ENCODE data around the gene MLLT10.

The MLLT10 gene

DNA sequence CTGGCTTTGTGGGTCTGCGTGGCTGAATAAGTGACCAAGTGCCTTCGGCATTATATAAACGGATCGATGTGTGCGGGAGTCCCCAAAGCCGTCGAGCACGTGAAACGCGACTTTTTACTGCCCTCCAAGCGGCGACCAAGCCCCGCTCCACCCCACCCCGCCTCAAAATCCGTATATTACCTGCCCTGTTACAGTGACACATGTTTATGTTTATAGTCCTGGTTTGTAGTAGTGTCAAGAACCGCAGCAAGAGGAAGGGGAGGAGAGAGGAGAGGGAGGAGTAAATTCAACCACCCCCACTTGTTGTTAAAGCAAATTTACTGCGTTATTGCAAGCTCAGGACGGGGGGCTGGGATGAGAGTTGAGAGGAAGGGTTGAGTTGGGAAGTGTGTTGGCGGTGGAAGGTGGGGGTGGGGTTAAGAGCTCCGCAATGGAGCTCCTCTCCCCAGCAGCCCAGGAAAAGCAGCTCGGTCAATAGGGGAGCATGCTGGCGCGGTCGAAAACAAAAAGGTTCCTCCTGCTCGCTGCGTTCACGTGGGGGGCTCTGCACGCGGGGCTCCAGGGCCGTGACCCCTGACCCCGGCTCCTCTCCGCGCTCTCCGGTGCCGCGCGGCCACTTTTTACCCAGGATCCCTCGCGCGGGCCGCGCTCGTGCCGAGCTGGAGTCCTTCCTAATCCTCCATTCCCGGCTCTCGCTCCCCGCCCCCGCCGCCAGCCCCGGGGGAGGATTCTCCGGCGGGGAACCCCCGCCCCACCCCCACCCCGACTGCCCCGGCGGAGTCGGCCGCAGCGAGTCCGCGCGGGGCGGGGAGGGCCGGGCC is 8.5 kb upstream of the MLLT10 start, which contains the start of gene SKIDA1:
TSS of gene SKIDA1 (minus strand) at position 316 of the 821 bp plus-strand sequence. CDS start 7,860 bp downstream, outside the sequence.
- Histone ChIP-seq H3K4me1 (ENCODE audit: insufficient read depth, low read length) (peaks cover 36% of the 10 kb centered on the region), H3K9me3 (ENCODE audit: control insufficient read depth, insufficient read depth, low read length) (no peaks in the 10 kb centered on the region), H3K9ac (ENCODE audit: low read depth, low read length) (peak within 1 kb of the TSS; percentile 91)

DNA sequence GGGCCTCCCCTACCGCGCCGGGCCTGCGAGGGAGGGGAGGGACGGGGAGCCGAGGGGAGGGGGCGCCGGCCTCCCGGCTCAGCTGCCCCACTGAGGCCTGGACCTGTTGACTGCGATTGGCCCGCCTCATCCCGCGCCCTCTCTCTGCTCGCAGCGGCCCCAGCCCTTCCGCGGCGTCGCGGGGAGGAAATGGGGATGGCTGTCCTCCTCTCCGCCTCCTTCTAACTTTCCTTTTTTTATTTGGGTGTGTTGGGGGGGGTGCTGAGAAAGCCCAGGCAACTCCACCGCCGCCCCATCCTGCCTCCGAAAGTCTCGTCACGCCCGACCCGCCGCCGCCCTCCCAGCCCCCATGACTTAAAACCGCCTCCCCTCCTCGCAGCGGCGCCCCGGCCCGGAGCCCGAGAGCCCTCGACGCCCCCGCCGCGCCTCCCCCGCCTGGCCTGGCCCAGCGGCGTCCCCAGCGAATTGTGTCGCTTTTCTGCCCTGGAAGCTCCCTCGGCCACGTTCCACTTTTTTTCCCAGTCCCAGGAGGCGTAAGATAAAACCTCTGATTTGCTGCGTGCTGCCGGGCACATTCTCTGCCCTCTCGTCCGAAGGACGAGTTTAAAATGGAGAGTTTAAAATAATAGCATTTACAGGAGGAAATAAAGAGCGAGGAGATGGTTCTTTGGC is 7.7 kb upstream of the MLLT10 start:
- Histone ChIP-seq H3K9me3 (ENCODE audit: control insufficient read depth, insufficient read depth, low read length) (no peaks in the 10 kb centered on the region), H3K36me3 (ENCODE audit: insufficient read depth, low read length) (no peaks in the 10 kb centered on the region), H3K9ac (ENCODE audit: low read depth, low read length) (peak overlapping the region; percentile 91), H3K4me1 (ENCODE audit: insufficient read depth, low read length) (peaks cover 29% of the 10 kb centered on the region)

More for the DNA sequence above, 8.5 kb upstream of the MLLT10 start, which contains the start of gene SKIDA1:
- no peaks in the 10 kb centered on the region for H3K36me3 ChIP-seq (ENCODE audit: insufficient read depth, low read length)

DNA sequence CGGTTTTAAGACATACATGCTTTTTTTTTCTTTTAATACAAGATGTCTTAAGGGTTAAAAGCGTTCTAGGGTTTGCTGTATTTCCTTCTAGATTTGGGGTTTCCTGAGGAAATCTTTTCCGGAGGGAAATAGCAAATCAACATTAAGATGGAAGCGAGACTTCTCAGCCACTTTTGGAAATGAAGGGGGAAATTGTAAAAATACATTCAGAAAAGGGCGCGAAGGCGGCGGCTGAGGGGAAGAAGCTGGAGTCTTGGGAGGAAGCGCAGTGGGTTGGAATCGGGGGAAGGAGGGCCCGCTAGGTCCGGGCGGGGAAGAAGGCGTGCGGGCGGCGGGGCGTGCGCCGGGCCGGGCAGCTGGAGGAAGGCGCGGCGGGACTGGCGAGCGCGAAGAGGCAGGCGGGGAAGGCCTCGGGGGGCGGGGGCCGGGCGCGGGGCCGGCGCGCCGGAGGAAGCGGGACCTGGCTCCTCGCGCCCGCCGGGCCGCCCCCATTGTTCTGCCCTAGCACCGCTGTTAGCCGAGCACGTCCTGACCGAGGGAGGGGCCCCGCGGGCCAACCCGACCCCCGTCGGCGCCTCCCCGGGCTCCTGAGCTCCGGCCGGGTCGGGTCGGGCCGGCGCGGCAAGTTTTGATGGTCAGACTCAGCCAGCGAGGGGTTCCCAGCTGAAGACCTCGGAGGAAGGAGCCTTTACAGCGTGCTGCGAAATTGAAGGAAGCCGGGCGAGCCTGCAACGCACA is 7.0 kb upstream of the MLLT10 start:
- Histone ChIP-seq H3K9ac (ENCODE audit: low read depth, low read length) (peak overlapping the region; percentile 91), H3K4me1 (ENCODE audit: insufficient read depth, low read length) (peaks cover 22% of the 10 kb centered on the region), H3K36me3 (ENCODE audit: insufficient read depth, low read length) (no peaks in the 10 kb centered on the region), H3K9me3 (ENCODE audit: control insufficient read depth, insufficient read depth, low read length) (no peaks in the 10 kb centered on the region)

DNA sequence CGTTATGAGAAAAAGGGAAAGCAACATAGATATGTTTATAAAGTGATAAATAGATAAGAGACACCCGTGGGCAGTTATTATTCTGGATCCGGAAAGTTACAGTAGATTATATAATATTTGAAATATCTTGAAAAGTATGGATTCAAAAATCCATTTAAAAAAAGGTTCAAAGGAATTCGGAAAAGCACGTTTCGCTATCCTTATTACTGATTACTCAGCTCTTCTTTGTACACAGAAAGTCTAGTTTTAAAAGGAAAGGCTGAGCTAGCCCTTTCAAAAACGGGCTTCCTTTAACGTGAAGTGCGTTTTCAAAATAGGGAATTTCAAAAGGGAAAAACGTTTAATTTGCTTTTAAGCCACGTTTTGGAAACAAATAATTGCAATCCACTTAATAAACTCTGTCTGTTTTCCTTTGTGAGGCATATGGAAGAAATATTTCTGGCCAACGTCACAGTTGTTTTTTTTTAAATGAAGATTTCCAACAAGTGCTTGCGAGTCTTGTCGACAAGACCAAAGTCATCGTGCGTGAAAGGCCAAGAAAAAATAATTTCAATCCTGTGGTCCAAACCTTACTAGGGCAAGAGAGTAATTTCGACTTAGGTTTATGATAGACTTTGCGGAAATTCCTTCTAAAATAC is 6.3 kb upstream of the MLLT10 start:
- H3K9me3 ChIP-seq (ENCODE audit: control insufficient read depth, insufficient read depth, low read length), result no peaks in the 10 kb centered on the region
- H3K4me1 ChIP-seq (ENCODE audit: insufficient read depth, low read length), result peaks cover 21% of the 10 kb centered on the region
- peak overlapping the region; percentile 91 for H3K9ac ChIP-seq (ENCODE audit: low read depth, low read length)
- H3K36me3 ChIP-seq (ENCODE audit: insufficient read depth, low read length), result no peaks in the 10 kb centered on the region

GRCh38 chr10:21528236-21529031 is 5.6 kb upstream of the MLLT10 start:
- Histone ChIP-seq H3K36me3 (ENCODE audit: insufficient read depth, low read length) (no peaks in the 10 kb centered on the region), H3K9ac (ENCODE audit: low read depth, low read length) (peak overlapping the region; percentile 91), H3K4me1 (ENCODE audit: insufficient read depth, low read length) (peaks cover 18% of the 10 kb centered on the region), H3K9me3 (ENCODE audit: control insufficient read depth, insufficient read depth, low read length) (no peaks in the 10 kb centered on the region)

GRCh38 chr10:21529032-21529910 is 4.8 kb upstream of the MLLT10 start:
- Histone ChIP-seq H3K9ac (ENCODE audit: low read depth, low read length) (peak overlapping the region; percentile 91), H3K36me3 (ENCODE audit: insufficient read depth, low read length) (no peaks in the 10 kb centered on the region), H3K9me3 (ENCODE audit: control insufficient read depth, insufficient read depth, low read length) (no peaks in the 10 kb centered on the region), H3K4me1 (ENCODE audit: insufficient read depth, low read length) (peaks cover 13% of the 10 kb centered on the region)

DNA sequence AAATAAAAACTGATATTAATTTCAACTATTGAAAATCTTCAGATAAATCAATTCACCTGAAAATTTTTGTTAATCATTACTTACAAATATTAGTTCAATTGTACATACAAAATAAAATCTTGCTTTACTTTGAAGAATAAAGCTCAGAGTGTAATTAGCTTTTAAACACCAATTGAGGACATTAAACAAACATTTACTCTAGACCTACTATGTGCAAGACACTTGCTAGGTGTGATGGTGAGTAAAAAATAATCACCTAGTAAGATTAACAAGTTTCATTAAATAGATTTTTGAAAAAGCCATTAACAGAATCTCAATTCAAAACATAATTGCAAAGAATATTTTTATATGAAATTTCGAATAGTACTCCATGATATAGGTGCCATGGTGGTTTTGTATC is 3.9 kb upstream of the MLLT10 start:
- Histone ChIP-seq H3K4me1 (ENCODE audit: insufficient read depth, low read length) (peaks cover 13% of the 10 kb centered on the region), H3K9ac (ENCODE audit: low read depth, low read length) (no peak overlapping the region)

GRCh38 chr10:21530641-21531040 is 3.4 kb upstream of the MLLT10 start:
- Histone ChIP-seq H3K4me1 (ENCODE audit: insufficient read depth, low read length) (peaks cover 15% of the 10 kb centered on the region), H3K36me3 (ENCODE audit: insufficient read depth, low read length) (no peaks in the 10 kb centered on the region), H3K9me3 (ENCODE audit: control insufficient read depth, insufficient read depth, low read length) (no peaks in the 10 kb centered on the region), H3K9ac (ENCODE audit: low read depth, low read length) (no peak overlapping the region)

More for the DNA sequence above, 3.9 kb upstream of the MLLT10 start:
- no peaks in the 10 kb centered on the region for H3K36me3 ChIP-seq (ENCODE audit: insufficient read depth, low read length)
- H3K9me3 ChIP-seq (ENCODE audit: control insufficient read depth, insufficient read depth, low read length), result no peaks in the 10 kb centered on the region

GRCh38 chr10:21531164-21531563 is 2.9 kb upstream of the MLLT10 start:
- Histone ChIP-seq H3K9me3 (ENCODE audit: control insufficient read depth, insufficient read depth, low read length) (no peaks in the 10 kb centered on the region), H3K9ac (ENCODE audit: low read depth, low read length) (no peak overlapping the region), H3K36me3 (ENCODE audit: insufficient read depth, low read length) (no peaks in the 10 kb centered on the region), H3K4me1 (ENCODE audit: insufficient read depth, low read length) (peaks cover 16% of the 10 kb centered on the region)

- Histone ChIP-seq H3K4me1 (ENCODE audit: insufficient read depth, low read length) (peaks cover 16% of the 10 kb centered on the region), H3K36me3 (ENCODE audit: insufficient read depth, low read length) (peaks cover 2% of the 10 kb centered on the region; the same call in 1 of the 2 replicates), H3K9me3 (ENCODE audit: control insufficient read depth, insufficient read depth, low read length) (no peaks in the 10 kb centered on the region), H3K9ac (ENCODE audit: low read depth, low read length) (peak overlapping the region; percentile 96)
Observed at GRCh38 chr10:21532694-21533466, 1.2 kb upstream of the MLLT10 start.

DNA sequence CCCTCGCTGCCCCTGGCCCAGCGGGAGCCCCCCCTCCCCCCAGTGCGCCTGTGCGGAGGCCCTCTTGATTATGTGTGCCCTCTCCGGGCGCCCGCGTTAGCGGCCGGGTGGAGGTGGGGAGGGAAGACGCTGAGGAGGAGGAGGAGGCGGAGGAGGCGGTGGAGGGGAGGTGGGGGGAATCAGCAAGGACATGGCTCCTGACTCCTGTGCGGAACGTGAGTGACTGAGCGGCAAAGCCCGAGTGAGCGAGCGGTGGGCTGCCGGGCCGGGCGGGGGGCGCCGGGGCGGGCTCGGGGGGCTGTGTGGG is 201 bp downstream of the MLLT10 start:
- no peaks in the 10 kb centered on the region for H3K9me3 ChIP-seq (ENCODE audit: control insufficient read depth, insufficient read depth, low read length)
- H3K9ac ChIP-seq (ENCODE audit: low read depth, low read length), result peak overlapping the region; percentile 72; the same call in 1 of the 2 replicates
- H3K4me1 ChIP-seq (ENCODE audit: insufficient read depth, low read length), result peaks cover 16% of the 10 kb centered on the region
- peaks cover 2% of the 10 kb centered on the region; the same call in 1 of the 2 replicates for H3K36me3 ChIP-seq (ENCODE audit: insufficient read depth, low read length)
